PFSK-1 (cell line): Measurements from ENCODE around the gene LDAF1.

Experiments used
- FOXP2 ChIP-seq: optimal IDR thresholded peaks from 2 replicates; pipeline ENCODE3; 2011; ENCODE audit warnings: borderline replicate concordance, control low read depth, inconsistent platforms; ENCODE audit not compliant: insufficient read depth; ENCODE audit errors: extremely low read length, extremely low read depth
- POLR2AphosphoS5 ChIP-seq: IDR thresholded peaks from 2 replicates; pipeline ENCODE4 v1.6.1; 2012; ENCODE audit warnings: low read depth, mild to moderate bottlenecking, control low read depth, low read length, moderate library complexity
- SIN3A ChIP-seq: IDR thresholded peaks from 2 replicates; pipeline ENCODE4 v1.6.1; 2012; ENCODE audit warnings: mild to moderate bottlenecking, low read length, moderate library complexity, borderline replicate concordance; ENCODE audit not compliant: insufficient read depth
- TAF1 ChIP-seq: IDR thresholded peaks from 2 replicates; pipeline ENCODE4 v1.6.1; 2012; ENCODE audit warnings: low read length, control low read depth, borderline replicate concordance; ENCODE audit not compliant: insufficient read depth
- TF ChIP-seq, protein P1 (sequence below), 2 experiments: IDR thresholded peaks; 2 replicates each; pipeline versions ENCODE4 v1.6.1 to v1.8.0; 2011 to 2012; ENCODE audit warnings: low read depth in 2 of 2, low read length in 2 of 2, control low read depth in 1 of 2, inconsistent platforms in 1 of 2, mild to moderate bottlenecking in 1 of 2, moderate library complexity in 1 of 2; ENCODE audit not compliant: insufficient read depth in 1 of 2

Gene LDAF1

DNA sequence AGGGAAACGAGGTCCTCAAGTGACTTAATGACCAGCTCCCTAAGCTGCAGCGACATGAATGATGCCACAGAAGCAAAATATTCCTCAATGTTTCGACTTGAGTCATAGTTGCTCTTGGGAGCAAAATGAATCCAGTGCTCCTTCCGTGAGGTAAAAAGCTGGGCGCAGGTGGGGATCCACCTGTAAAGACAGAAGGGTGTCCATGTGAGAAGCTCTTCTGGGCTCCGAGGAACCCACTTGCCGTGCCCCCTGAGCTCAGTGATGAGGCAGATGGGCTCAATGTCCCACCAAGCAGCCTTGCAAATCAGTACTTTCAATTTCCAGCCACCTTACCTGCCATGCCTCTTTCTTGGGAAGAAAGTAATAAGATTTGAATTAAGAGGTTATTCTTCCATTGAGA, 33.3 kb upstream of the LDAF1 start:
- TF ChIP-seq SIN3A, result no peak
- no peak for TF ChIP-seq FOXP2
- no peak for TF ChIP-seq TAF1
- TF ChIP-seq, protein P1, sequence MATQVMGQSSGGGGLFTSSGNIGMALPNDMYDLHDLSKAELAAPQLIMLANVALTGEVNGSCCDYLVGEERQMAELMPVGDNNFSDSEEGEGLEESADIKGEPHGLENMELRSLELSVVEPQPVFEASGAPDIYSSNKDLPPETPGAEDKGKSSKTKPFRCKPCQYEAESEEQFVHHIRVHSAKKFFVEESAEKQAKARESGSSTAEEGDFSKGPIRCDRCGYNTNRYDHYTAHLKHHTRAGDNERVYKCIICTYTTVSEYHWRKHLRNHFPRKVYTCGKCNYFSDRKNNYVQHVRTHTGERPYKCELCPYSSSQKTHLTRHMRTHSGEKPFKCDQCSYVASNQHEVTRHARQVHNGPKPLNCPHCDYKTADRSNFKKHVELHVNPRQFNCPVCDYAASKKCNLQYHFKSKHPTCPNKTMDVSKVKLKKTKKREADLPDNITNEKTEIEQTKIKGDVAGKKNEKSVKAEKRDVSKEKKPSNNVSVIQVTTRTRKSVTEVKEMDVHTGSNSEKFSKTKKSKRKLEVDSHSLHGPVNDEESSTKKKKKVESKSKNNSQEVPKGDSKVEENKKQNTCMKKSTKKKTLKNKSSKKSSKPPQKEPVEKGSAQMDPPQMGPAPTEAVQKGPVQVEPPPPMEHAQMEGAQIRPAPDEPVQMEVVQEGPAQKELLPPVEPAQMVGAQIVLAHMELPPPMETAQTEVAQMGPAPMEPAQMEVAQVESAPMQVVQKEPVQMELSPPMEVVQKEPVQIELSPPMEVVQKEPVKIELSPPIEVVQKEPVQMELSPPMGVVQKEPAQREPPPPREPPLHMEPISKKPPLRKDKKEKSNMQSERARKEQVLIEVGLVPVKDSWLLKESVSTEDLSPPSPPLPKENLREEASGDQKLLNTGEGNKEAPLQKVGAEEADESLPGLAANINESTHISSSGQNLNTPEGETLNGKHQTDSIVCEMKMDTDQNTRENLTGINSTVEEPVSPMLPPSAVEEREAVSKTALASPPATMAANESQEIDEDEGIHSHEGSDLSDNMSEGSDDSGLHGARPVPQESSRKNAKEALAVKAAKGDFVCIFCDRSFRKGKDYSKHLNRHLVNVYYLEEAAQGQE (IDR thresholded peaks at IDR 0.05; ENCODE audit: insufficient read depth in 1 of 2, low read depth in 2 of 2, low read length in 2 of 2), result no peak
- TF ChIP-seq POLR2AphosphoS5, result no peak

DNA sequence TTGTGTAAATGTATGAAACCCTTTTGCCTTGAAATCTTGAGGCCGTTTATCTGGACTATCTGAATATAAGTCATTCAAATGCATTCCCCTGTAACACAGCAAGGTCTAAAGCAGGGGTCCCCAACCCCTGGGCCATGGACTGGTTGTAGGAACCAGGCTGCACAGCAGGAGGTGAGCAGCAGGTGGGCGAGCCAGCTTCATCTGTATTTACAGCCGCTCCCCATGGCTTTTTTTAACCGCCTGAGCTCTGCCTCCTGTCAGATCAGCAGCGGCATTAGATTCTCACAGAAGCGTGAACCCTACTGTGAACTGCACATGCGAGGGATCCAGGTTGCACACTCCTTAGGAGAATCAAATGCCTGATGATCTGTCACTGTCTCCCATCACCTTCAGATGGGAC, 32.0 kb upstream of the LDAF1 start:
- TF ChIP-seq POLR2AphosphoS5 (no peak), FOXP2 (no peak)
- TF ChIP-seq, protein P1 (IDR thresholded peaks at IDR 0.05; ENCODE audit: insufficient read depth in 1 of 2, low read depth in 2 of 2, low read length in 2 of 2), result no peak

DNA sequence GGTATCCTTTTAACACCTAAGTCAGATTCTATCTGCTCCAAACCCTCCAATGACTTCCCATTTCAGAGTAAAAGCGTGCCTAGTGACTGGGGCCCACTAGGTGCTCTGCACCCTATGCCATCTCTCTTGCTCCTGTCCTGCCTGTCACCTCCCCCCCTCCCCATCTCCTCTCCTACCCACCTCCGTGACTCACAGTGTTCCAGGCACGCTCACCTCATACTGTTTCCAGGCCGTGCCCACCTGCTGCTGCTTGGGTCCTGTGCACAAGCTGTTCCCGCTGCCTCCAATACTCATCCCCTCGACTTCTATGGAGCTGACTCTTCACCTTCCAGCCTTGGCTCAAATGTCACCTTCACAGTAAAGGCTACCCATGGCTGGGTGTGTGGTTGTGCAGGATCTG, 29.5 kb upstream of the LDAF1 start:
- no peak for TF ChIP-seq FOXP2

DNA sequence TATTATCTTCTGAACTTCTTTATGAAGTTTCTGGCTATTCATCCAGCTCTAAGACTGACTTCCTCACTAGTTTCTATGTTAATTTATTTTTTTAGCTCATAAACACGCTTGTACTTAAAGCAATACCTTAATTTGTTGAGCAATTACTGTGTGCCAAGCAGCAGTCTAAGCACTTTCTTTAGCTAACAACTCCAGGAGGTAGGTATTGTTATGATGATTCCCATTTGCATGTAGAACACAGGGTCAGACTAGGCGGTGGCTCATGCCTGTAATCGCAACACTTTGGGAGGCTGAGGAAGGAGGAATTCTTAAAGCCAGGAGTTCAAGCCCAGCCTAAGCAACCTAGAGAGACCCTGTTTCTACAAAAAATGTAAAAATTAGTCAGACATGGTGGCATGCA, 27.7 kb upstream of the LDAF1 start:
- TF ChIP-seq, protein P1 (IDR thresholded peaks at IDR 0.05; ENCODE audit: insufficient read depth in 1 of 2, low read depth in 2 of 2, low read length in 2 of 2), result no peak
- no peak for TF ChIP-seq SIN3A
- TF ChIP-seq POLR2AphosphoS5, result no peak
- no peak for TF ChIP-seq FOXP2
- no peak for TF ChIP-seq TAF1

DNA sequence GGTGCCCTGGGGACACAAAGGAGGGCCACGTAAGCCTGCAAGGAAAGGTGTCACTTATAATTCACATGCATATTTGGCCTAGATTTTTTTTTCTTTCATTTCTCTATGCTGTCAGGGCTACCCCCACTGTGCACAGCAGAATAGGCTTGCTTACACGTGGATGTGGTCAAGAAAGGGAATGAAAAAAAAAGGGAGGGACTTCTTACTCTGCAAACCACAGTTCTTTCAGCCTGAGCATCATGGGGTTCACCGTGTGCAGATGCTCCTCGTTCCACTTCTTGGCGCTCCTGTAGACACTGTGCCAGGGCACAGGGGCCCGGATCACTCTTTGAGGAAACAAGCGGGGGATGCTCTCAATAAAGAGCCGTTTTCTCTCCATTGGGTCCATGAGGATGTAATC, 24.4 kb upstream of the LDAF1 start:
- TF ChIP-seq POLR2AphosphoS5 (no peak), SIN3A (no peak), FOXP2 (no peak)

DNA sequence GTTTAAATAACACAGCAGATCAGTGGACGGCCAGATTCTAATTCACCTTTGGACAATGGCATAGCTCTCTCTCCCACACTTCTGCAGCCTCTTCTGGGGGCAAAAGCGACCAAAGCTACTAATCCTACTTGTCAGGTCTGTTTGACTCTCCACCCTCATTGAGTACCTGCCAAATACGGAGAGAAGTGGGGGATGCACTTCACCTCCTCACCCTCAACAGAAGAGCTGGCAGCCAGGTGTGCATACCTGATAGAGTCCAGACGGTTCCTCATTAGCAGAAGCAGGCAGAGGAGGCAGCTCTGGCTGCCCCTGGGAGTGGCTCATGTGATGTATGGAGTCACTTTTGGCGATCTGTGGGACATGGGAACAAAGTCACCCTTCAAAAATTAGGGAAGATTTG, 12.7 kb upstream of the LDAF1 start:
- TF ChIP-seq, protein P1 (IDR thresholded peaks at IDR 0.05; ENCODE audit: insufficient read depth in 1 of 2, low read depth in 2 of 2, low read length in 2 of 2), result no peak
- no peak for TF ChIP-seq TAF1
- no peak for TF ChIP-seq SIN3A
- TF ChIP-seq FOXP2, result no peak
- TF ChIP-seq POLR2AphosphoS5, result no peak
